Natural killer cell (primary cell): ENCODE measurements around the gene NLGN2. TPM values are rescaled to one million over a fixed set of nuclear protein-coding genes. Genes with fewer than 3 reads are reported as not detected.
A peak's percentile ranks its signal among the peaks of the same experiment; 100 is the strongest.

Experiments used
- ATAC-seq, 3 donors: fragments of 150-1000 bp in 2 of 3; fragments of 200-7000 bp in 1 of 3; cut with Tn5 transposase; 1 replicate in 1 of 3; 2 replicates in 2 of 3; pipeline ENCODE4 v1.10.0; 2021; ENCODE audit warnings: mild to moderate bottlenecking in 2 of 3, moderate library complexity in 2 of 3
- DNase-seq, 2 donors: peaks; one replicate each; pipeline versions ENCODE4 v3.0.0 to v3.0.0-alpha.2; 2013 to 2021; ENCODE audit warnings: mixed read lengths in 1 of 2
- H3K27ac ChIP-seq: one replicate; pipeline ENCODE4 v1.5.1; 2013; ENCODE audit warnings: mild to moderate bottlenecking, low read length
- H3K27me3 ChIP-seq: one replicate; pipeline ENCODE4 v1.6.1; 2013; ENCODE audit warnings: low read length; ENCODE audit not compliant: control insufficient read depth, insufficient read depth
- H3K36me3 ChIP-seq: one replicate; pipeline ENCODE4 v1.6.1; 2013; ENCODE audit warnings: low read length; ENCODE audit not compliant: control insufficient read depth, insufficient read depth
- H3K4me1 ChIP-seq: one replicate; pipeline ENCODE4 v1.6.1; 2013; ENCODE audit warnings: low read length; ENCODE audit not compliant: control insufficient read depth, insufficient read depth
- H3K4me3 ChIP-seq: one replicate; pipeline ENCODE4 v1.5.1; 2013; ENCODE audit warnings: low read length
- H3K9me3 ChIP-seq: one replicate; pipeline ENCODE4 v1.6.1; 2013; ENCODE audit warnings: low read length; ENCODE audit not compliant: control insufficient read depth, insufficient read depth
- H3K27ac Mint-ChIP-seq, 2 donors: one replicate each; pipeline ENCODE4 v1.8.0; 2022; ENCODE audit warnings: mild to moderate bottlenecking in 2 of 2, mixed read lengths in 2 of 2, moderate library complexity in 1 of 2
- H3K27me3 Mint-ChIP-seq, 2 donors: one replicate each; pipeline ENCODE4 v1.8.0; 2022; ENCODE audit warnings: low read depth in 2 of 2, mixed read lengths in 2 of 2
- H3K36me3 Mint-ChIP-seq: one replicate; pipeline ENCODE4 v1.8.0; 2022; ENCODE audit warnings: mixed read lengths
- H3K4me1 Mint-ChIP-seq, 2 donors: one replicate each; pipeline ENCODE4 v1.8.0; 2022; ENCODE audit warnings: mixed read lengths in 2 of 2
- H3K4me3 Mint-ChIP-seq: one replicate; pipeline ENCODE4 v1.8.0; 2022; ENCODE audit warnings: mild to moderate bottlenecking, moderate library complexity, mixed read lengths
- H3K9me3 Mint-ChIP-seq, 2 donors: one replicate each; pipeline ENCODE4 v1.8.0; 2022; ENCODE audit warnings: mixed read lengths in 2 of 2
- CTCF ChIP-seq: fragments of 200-600 bp; IDR thresholded peaks from one replicate; pipeline ENCODE4 v1.8.0; 2022; ENCODE audit warnings: antibody characterized with exemption
- WGBS: methylation state at CpG from one replicate; pipeline ENCODE4 v1.1.7; 2013; ENCODE audit warnings: missing lambda C conversion rate; ENCODE audit not compliant: insufficient coverage; 5-methylcytosine and 5-hydroxymethylcytosine counted together
- intact Hi-C: fragments of 100-400 bp; cut with micrococcal nuclease; formaldehyde crosslinking; loops from one replicate; pipeline ENCODE4 v1.14.2; 2022
- total RNA-seq, 4 donors: library from RNA; stranded (reverse); fragments of 120-200 nt in 1 of 4; gene quantifications; one replicate each; pipeline versions ENCODE4 v1.2.3 to v1.2.4, GENCODE V29; 2013 to 2022

The NLGN2 gene
- total RNA-seq, 3 donors from 2014 or later (not counting 1 experiment from before 2014, with no cell fraction given) = 2.8 to 3.4 (median 3.1) TPM

- TF ChIP-seq CTCF = no peak
- H3K36me3 Mint-ChIP-seq = no peaks in the 10 kb centered on the region
- H3K36me3 ChIP-seq = no peaks in the 10 kb centered on the region
- peak overlapping the region in 1 of 2 donors; percentile 46 for H3K27ac Mint-ChIP-seq
- no peak overlapping the region for H3K27ac ChIP-seq
- H3K9me3 Mint-ChIP-seq = no peaks in the 10 kb centered on the region
- H3K4me3 ChIP-seq = no peak overlapping the region
- peaks cover 29 to 49% of the 10 kb centered on the region in 2 donors for H3K4me1 Mint-ChIP-seq
- intact Hi-C loops = loop anchor here (2.0 to 5.0 kb wide), 3 partner anchors 47 to 86 kb away; partner anchors contain the start of genes KCTD11 and POLR2A
- peak overlapping the region; percentile 69 for H3K4me3 Mint-ChIP-seq
- WGBS = 20% methylated on average over 48 of the region's 48 CpGs
- peaks cover 57% of the 10 kb centered on the region for H3K4me1 ChIP-seq
- H3K27me3 Mint-ChIP-seq = peaks cover 28 to 37% of the 10 kb centered on the region in 2 donors
- DNase-seq (peak; percentile 38 to 63), ATAC-seq (no peak)
- H3K9me3 ChIP-seq = no peaks in the 10 kb centered on the region
- peaks cover 35% of the 10 kb centered on the region for H3K27me3 ChIP-seq
Observed at GRCh38 chr17:7437950-7438614, 30.4 kb downstream of the NLGN2 start.

GRCh38 chr17:7438656-7439460 lies 31.2 kb downstream of the NLGN2 start:
- intact Hi-C loops = loop anchor here (5.0 kb wide), 2 partner anchors 63 to 87 kb away; partner anchors contain the start of gene KCTD11
- ATAC-seq (no peak), DNase-seq (no peak)
- peaks cover 57% of the 10 kb centered on the region for H3K4me1 ChIP-seq
- 55% methylated on average over 11 of the region's 11 CpGs for WGBS
- H3K36me3 Mint-ChIP-seq = no peaks in the 10 kb centered on the region
- H3K27me3 ChIP-seq = peaks cover 35% of the 10 kb centered on the region
- no peaks in the 10 kb centered on the region for H3K9me3 ChIP-seq
- peaks cover 35 to 42% of the 10 kb centered on the region in 2 donors for H3K27me3 Mint-ChIP-seq
- H3K36me3 ChIP-seq = no peaks in the 10 kb centered on the region
- peaks cover 29 to 49% of the 10 kb centered on the region in 2 donors for H3K4me1 Mint-ChIP-seq
- no peak overlapping the region for H3K27ac ChIP-seq
- H3K9me3 Mint-ChIP-seq = no peaks in the 10 kb centered on the region
- peak overlapping the region in 1 of 2 donors; percentile 31 for H3K27ac Mint-ChIP-seq
- no peak for TF ChIP-seq CTCF
- no peak overlapping the region for H3K4me3 ChIP-seq
- peak overlapping the region; percentile 47 for H3K4me3 Mint-ChIP-seq

GRCh38 chr17:7439462-7440112 lies 31.9 kb downstream of the NLGN2 start, which contains the start of gene FGF11:
TSS of gene FGF11 (plus strand) at chr17:7439512. CDS start at chr17:7439621, 109 bp downstream.
- no peak within 1 kb of the TSS for H3K4me3 ChIP-seq
- 4% methylated on average over 50 of the region's 50 CpGs for WGBS
- no peak for TF ChIP-seq CTCF
- intact Hi-C loops = loop anchor here (5.0 kb wide), 2 partner anchors 63 to 87 kb away; partner anchors contain the start of gene KCTD11
- DNase-seq (peak in 1 of 2 donors; percentile 22), ATAC-seq (no peak)
- peaks cover 39% of the 10 kb centered on the region for H3K27me3 ChIP-seq
- Mint-ChIP-seq H3K4me1 (peaks cover 29 to 49% of the 10 kb centered on the region in 2 donors), H3K36me3 (no peaks in the 10 kb centered on the region), H3K27ac (peak within 1 kb of the TSS; percentile 31 to 48), H3K27me3 (peaks cover 37 to 45% of the 10 kb centered on the region in 2 donors), H3K4me3 (peak within 1 kb of the TSS; percentile 69), H3K9me3 (no peaks in the 10 kb centered on the region)
- no peaks in the 10 kb centered on the region for H3K9me3 ChIP-seq
- no peak within 1 kb of the TSS for H3K27ac ChIP-seq
- H3K36me3 ChIP-seq = no peaks in the 10 kb centered on the region
- peaks cover 57% of the 10 kb centered on the region for H3K4me1 ChIP-seq
